Vagina (tissue), 2 donors: ENCODE data around the gene PRKAG2. TPM values are rescaled to one million over a fixed set of nuclear protein-coding genes. Genes with fewer than 3 reads are reported as not detected.

Experiments used
- DNase-seq, 2 donors: peaks; one replicate each; pipeline ENCODE4 v3.0.0-alpha.2; 2017; ENCODE audit errors: extremely low spot score in 2 of 2
- H3K27ac ChIP-seq: fragments of 200-600 bp; sonication (generic); one replicate; pipeline ENCODE4 v1.5.1; 2019
- H3K27me3 ChIP-seq: fragments of 200-600 bp; sonication (generic); one replicate; pipeline ENCODE4 v1.5.1; 2019
- H3K36me3 ChIP-seq, 2 donors: fragments of 200-600 bp; sonication (generic); one replicate each; pipeline ENCODE4 v1.5.1; 2017 to 2019
- H3K4me1 ChIP-seq: fragments of 200-600 bp; sonication (generic); one replicate; pipeline ENCODE4 v1.5.1; 2019
- H3K4me3 ChIP-seq, 2 donors: fragments of 200-600 bp; sonication (generic); 1 replicate in 1 of 2; 2 replicates in 1 of 2; pipeline ENCODE4 v1.5.1; 2016 to 2019
- H3K9me3 ChIP-seq: fragments of 200-600 bp; sonication (generic); one replicate; pipeline ENCODE4 v1.5.1; 2019
- CTCF ChIP-seq, 3 experiments: fragments of 450-650 bp in 2 of 3; fragments of 200-600 bp in 1 of 3; sonication (generic) in 1 of 3; IDR thresholded peaks; one replicate each; pipeline ENCODE4 v1.5.1; 2017 to 2019; ENCODE audit warnings: antibody characterized with exemption in 3 of 3, mild to moderate bottlenecking in 2 of 3, moderate library complexity in 2 of 3
- POLR2A ChIP-seq, 2 donors: fragments of 450-650 bp; IDR thresholded peaks; one replicate each; pipeline ENCODE4 v1.6.1; 2017; ENCODE audit warnings: antibody characterized with exemption in 2 of 2, mild to moderate bottlenecking in 2 of 2, moderate library complexity in 2 of 2
- POLR2AphosphoS5 ChIP-seq, 2 donors: sonication (generic); formaldehyde crosslinking; IDR thresholded peaks; one replicate each; pipeline ENCODE4 v1.9.0; 2017; ENCODE audit warnings: antibody characterized with exemption in 2 of 2, mild to moderate bottlenecking in 2 of 2, low read depth in 1 of 2; ENCODE audit not compliant: insufficient read depth in 1 of 2
- intact Hi-C: fragments of 100-400 bp; cut with DNase I; formaldehyde crosslinking; loops from one replicate; pipeline ENCODE4 v1.15.1; 2023
- total RNA-seq: library from RNA; depleted of rRNA; stranded (reverse); fragments of >200 nt; gene quantifications from one replicate; pipeline ENCODE4 v1.2.3, GENCODE V29; 2016

PRKAG2 gene
- total RNA-seq, 1 donor from 2014 or later: 25.0 TPM

GRCh38 chr7:151890355-151891004 lies 13.6 kb upstream of the PRKAG2 start:
- no peak overlapping the region for H3K4me3 ChIP-seq
- no peaks in the 10 kb centered on the region for H3K27me3 ChIP-seq

DNA sequence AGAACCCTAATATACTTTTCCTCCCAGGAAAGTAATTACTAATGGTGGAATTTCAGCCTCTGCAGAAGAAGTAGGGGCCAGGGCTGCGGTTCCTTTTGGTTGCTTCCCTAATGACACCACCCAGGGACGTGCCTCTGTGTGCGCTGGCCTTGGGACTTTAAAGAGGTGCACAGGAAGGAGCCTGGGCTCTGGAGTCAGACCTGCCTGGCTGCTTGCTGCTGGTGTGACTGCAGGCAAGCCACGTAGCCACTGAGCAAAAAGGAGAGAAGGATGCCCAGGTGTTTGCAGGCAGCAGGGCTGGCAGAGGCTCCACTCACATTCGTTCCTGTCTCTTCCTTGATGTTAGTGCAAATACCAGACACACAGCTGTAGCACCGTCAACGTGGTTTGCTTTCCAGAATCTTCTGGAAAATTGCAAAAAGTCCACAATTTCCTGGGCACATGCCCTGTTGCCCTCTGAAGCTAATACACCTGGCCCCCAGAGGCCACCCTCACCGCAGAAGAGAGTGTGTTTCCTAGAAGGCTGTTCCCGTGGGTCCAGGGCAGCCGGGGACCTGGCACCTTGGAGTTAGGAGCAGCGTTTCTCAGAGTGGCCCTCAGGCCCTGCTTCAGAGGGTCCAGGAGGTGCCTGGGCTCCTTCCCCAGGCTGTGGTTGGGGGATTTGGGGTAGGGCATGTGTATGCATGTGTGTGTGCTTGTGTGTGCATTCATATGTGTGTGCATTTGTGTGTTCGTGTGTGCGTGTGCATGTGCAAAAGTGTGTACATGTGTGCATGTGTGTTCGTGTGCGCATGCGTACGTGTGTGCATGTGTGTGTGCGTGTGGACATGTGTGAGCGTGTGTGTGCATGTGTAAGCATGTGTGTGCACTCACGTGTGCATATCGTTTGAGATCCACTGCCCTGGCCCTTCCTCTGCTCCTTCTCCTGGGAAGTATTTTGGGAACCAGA lies 12.8 kb upstream of the PRKAG2 start:
- DNase-seq: no peak
- H3K9me3 ChIP-seq: no peaks in the 10 kb centered on the region
- no peak overlapping the region for H3K4me3 ChIP-seq
- H3K27ac ChIP-seq: no peak overlapping the region
- no peak for TF ChIP-seq CTCF (IDR thresholded peaks at IDR 0.05)
- no peak for TF ChIP-seq POLR2AphosphoS5 (IDR thresholded peaks at IDR 0.05; ENCODE audit: insufficient read depth in 1 of 2, low read depth in 1 of 2)
- intact Hi-C loops: no loop called here
- H3K27me3 ChIP-seq: no peaks in the 10 kb centered on the region
- no peaks in the 10 kb centered on the region for H3K4me1 ChIP-seq
- no peaks in the 10 kb centered on the region for H3K36me3 ChIP-seq

More at GRCh38 chr7:151890355-151891004, 13.6 kb upstream of the PRKAG2 start:
- Histone ChIP-seq H3K9me3 (no peaks in the 10 kb centered on the region), H3K4me1 (no peaks in the 10 kb centered on the region), H3K36me3 (no peaks in the 10 kb centered on the region), H3K27ac (no peak overlapping the region)
- intact Hi-C loops: no loop called here
- no peak for DNase-seq
- no peak for TF ChIP-seq POLR2AphosphoS5 (IDR thresholded peaks at IDR 0.05; ENCODE audit: insufficient read depth in 1 of 2, low read depth in 1 of 2)
- TF ChIP-seq POLR2A (IDR thresholded peaks at IDR 0.05): no peak
- TF ChIP-seq CTCF (IDR thresholded peaks at IDR 0.05): no peak

GRCh38 chr7:151888079-151889067 lies 11.5 kb upstream of the PRKAG2 start:
- intact Hi-C loops: no loop called here
- H3K27ac ChIP-seq: no peak overlapping the region
- H3K4me3 ChIP-seq: no peak overlapping the region
- H3K9me3 ChIP-seq: no peaks in the 10 kb centered on the region
- H3K36me3 ChIP-seq: no peaks in the 10 kb centered on the region
- TF ChIP-seq POLR2AphosphoS5 (IDR thresholded peaks at IDR 0.05; ENCODE audit: insufficient read depth in 1 of 2, low read depth in 1 of 2) (no peak), CTCF (IDR thresholded peaks at IDR 0.05) (no peak), POLR2A (IDR thresholded peaks at IDR 0.05) (no peak)
- DNase-seq: no peak
- H3K27me3 ChIP-seq: no peaks in the 10 kb centered on the region
- H3K4me1 ChIP-seq: no peaks in the 10 kb centered on the region

GRCh38 chr7:151886783-151887182 lies 9.9 kb upstream of the PRKAG2 start:
- no peaks in the 10 kb centered on the region for H3K27me3 ChIP-seq
- DNase-seq: no peak
- H3K4me1 ChIP-seq: no peaks in the 10 kb centered on the region
- no peak overlapping the region for H3K27ac ChIP-seq
- intact Hi-C loops: no loop called here
- H3K4me3 ChIP-seq: no peak overlapping the region
- no peaks in the 10 kb centered on the region for H3K36me3 ChIP-seq
- H3K9me3 ChIP-seq: no peaks in the 10 kb centered on the region
- TF ChIP-seq CTCF (IDR thresholded peaks at IDR 0.05): no peak
- no peak for TF ChIP-seq POLR2A (IDR thresholded peaks at IDR 0.05)
- TF ChIP-seq POLR2AphosphoS5 (IDR thresholded peaks at IDR 0.05; ENCODE audit: insufficient read depth in 1 of 2, low read depth in 1 of 2): no peak
